ENCODE data around the gene TMEM254.
"Not testable (repeated sequence)": the region's sequence is repeated elsewhere in the genome, so short reads cannot be mapped to it uniquely, and the experiment has no call there.

TMEM254 gene

GRCh38 chr10:80078448-80079311, at the start of gene TMEM254:
TSS of gene TMEM254 (plus strand) at chr10:80078665. CDS start at chr10:80078700, 35 bp downstream.
- DNase-seq: peak; percentile 85

GRCh38 chr10:80029205-80029604, 49.3 kb upstream of the TMEM254 start:
- DNase-seq: not testable (repeated sequence)

GRCh38 chr10:80029865-80030264, 48.6 kb upstream of the TMEM254 start:
- DNase-seq: not testable (repeated sequence)

GRCh38 chr10:80032503-80032902, 46.0 kb upstream of the TMEM254 start:
- DNase-seq: no peak

- not testable (repeated sequence) for DNase-seq
Observed at GRCh38 chr10:80034766-80035165, 43.7 kb upstream of the TMEM254 start.

- DNase-seq: not testable (repeated sequence)
Observed at GRCh38 chr10:80035430-80035829, 43.0 kb upstream of the TMEM254 start.

- not testable (repeated sequence) for DNase-seq
Observed at GRCh38 chr10:80036921-80037500, 41.5 kb upstream of the TMEM254 start.

GRCh38 chr10:80038226-80038625, 40.2 kb upstream of the TMEM254 start:
- DNase-seq: not testable (repeated sequence)

GRCh38 chr10:80041162-80041561, 37.3 kb upstream of the TMEM254 start:
- no peak for DNase-seq

- DNase-seq: not testable (repeated sequence)
Observed at GRCh38 chr10:80044935-80045334, 33.5 kb upstream of the TMEM254 start.

GRCh38 chr10:80046629-80047441, 31.6 kb upstream of the TMEM254 start:
- peak; percentile 55 for DNase-seq

GRCh38 chr10:80050752-80051151, 27.7 kb upstream of the TMEM254 start:
- DNase-seq: no peak

- no peak for DNase-seq
Observed at GRCh38 chr10:80051993-80052392, 26.5 kb upstream of the TMEM254 start.

- no peak for DNase-seq
Observed at GRCh38 chr10:80055760-80056159, 22.7 kb upstream of the TMEM254 start.

- DNase-seq: no peak
Observed at GRCh38 chr10:80057171-80057570, 21.3 kb upstream of the TMEM254 start.

- no peak for DNase-seq
Observed at GRCh38 chr10:80064120-80064886, 14.2 kb upstream of the TMEM254 start.

- no peak for DNase-seq
Observed at GRCh38 chr10:80066809-80067208, 11.7 kb upstream of the TMEM254 start.

GRCh38 chr10:80067821-80068220, 10.6 kb upstream of the TMEM254 start:
- DNase-seq: not testable (repeated sequence)

GRCh38 chr10:80068270-80068669, 10.2 kb upstream of the TMEM254 start:
- DNase-seq: no peak

- DNase-seq: no peak
Observed at GRCh38 chr10:80070057-80070456, 8.4 kb upstream of the TMEM254 start.

- no peak for DNase-seq
Observed at GRCh38 chr10:80072584-80072983, 5.9 kb upstream of the TMEM254 start.

GRCh38 chr10:80075781-80076180, 2.7 kb upstream of the TMEM254 start:
- peak; percentile 27 for DNase-seq

All from fibroblast of skin of right quadriceps (primary cell).